Brain microvascular endothelial cell (primary cell): Measurements from ENCODE around the gene TSPAN5.

Experiments
- DNase-seq: peaks from one replicate; pipeline ENCODE4 v3.0.0-alpha.2; 2020
- H3K27ac ChIP-seq: fragments of 250-450 bp; sonication (Bioruptor Pico); 2 replicates; pipeline ENCODE4 v1.5.1; 2020; ENCODE audit warnings: mild to moderate bottlenecking, moderate library complexity
- H3K27me3 ChIP-seq: fragments of 250-450 bp; sonication (Bioruptor Pico); replicated peaks from 2 replicates; pipeline ENCODE4 v1.5.1; 2020; ENCODE audit warnings: mild to moderate bottlenecking
- H3K36me3 ChIP-seq: fragments of 250-450 bp; sonication (Bioruptor Pico); replicated peaks from 2 replicates; pipeline ENCODE4 v1.5.1; 2020; ENCODE audit warnings: mild to moderate bottlenecking
- H3K4me3 ChIP-seq: 2 replicates; pipeline ENCODE4 v1.5.1; 2011; ENCODE audit warnings: low read depth, mild to moderate bottlenecking, control low read depth, low read length, moderate library complexity
- in situ Hi-C: cut with HindIII; loops from 2 replicates; pipeline ENCODE4 v1.10.0; 2017; ENCODE audit warnings: low sequenced_read_pairs, low pct_ligation_motif_present
- TF ChIP-seq, protein P1 (sequence below): IDR thresholded peaks from 2 replicates; pipeline ENCODE4 v1.5.1; 2011; ENCODE audit warnings: low read depth, mild to moderate bottlenecking, moderate library complexity, low read length, control low read depth, inconsistent platforms; ENCODE audit errors: missing control alignments

TSPAN5 gene

DNA sequence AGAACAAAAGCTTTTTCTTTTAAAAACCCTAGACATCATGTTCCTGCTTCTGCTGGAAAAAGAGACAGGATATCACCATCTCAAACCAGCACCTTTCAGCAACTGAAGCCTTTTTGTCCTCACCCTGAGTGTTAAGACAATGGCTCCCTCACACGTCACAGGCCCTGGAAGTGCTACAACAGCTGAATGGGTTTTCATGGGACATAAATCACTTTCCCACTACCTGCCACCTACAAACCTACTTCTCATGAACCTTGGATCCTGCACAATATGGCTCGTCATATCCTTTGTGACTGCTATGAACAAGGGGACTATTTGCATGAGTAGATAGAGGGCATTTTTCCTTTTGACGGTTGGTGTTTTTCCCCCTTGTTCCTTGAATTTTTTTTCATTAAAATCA, 93.6 kb downstream of the TSPAN5 start:
- Histone ChIP-seq H3K36me3 (no peaks in the 10 kb centered on the region), H3K27me3 (no peaks in the 10 kb centered on the region), H3K27ac (no peak overlapping the region), H3K4me3 (no peak overlapping the region)
- in situ Hi-C loops, result no loop called here
- TF ChIP-seq, protein P1, sequence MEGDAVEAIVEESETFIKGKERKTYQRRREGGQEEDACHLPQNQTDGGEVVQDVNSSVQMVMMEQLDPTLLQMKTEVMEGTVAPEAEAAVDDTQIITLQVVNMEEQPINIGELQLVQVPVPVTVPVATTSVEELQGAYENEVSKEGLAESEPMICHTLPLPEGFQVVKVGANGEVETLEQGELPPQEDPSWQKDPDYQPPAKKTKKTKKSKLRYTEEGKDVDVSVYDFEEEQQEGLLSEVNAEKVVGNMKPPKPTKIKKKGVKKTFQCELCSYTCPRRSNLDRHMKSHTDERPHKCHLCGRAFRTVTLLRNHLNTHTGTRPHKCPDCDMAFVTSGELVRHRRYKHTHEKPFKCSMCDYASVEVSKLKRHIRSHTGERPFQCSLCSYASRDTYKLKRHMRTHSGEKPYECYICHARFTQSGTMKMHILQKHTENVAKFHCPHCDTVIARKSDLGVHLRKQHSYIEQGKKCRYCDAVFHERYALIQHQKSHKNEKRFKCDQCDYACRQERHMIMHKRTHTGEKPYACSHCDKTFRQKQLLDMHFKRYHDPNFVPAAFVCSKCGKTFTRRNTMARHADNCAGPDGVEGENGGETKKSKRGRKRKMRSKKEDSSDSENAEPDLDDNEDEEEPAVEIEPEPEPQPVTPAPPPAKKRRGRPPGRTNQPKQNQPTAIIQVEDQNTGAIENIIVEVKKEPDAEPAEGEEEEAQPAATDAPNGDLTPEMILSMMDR, result no peak
- no peak for DNase-seq

DNA sequence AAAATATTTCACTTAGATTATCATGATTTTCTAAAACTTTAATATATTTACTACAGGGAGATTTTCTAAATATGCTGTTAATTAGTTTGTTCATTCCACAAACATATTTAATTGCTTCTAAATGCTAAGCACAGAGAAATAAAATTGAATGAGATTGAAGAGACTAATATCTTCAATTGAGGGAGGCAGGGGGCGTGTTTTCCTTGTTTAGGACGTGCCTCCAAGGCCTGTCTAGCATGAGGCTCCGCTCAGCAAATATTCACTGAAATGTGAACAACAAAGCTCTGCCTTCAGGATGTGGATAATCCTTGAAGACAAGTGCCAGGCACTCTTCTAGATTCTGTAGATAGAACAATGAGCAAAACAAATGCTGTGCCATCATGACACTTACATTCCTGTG, 98.1 kb downstream of the TSPAN5 start:
- TF ChIP-seq, protein P1, result no peak
- in situ Hi-C loops, result no loop called here

DNA sequence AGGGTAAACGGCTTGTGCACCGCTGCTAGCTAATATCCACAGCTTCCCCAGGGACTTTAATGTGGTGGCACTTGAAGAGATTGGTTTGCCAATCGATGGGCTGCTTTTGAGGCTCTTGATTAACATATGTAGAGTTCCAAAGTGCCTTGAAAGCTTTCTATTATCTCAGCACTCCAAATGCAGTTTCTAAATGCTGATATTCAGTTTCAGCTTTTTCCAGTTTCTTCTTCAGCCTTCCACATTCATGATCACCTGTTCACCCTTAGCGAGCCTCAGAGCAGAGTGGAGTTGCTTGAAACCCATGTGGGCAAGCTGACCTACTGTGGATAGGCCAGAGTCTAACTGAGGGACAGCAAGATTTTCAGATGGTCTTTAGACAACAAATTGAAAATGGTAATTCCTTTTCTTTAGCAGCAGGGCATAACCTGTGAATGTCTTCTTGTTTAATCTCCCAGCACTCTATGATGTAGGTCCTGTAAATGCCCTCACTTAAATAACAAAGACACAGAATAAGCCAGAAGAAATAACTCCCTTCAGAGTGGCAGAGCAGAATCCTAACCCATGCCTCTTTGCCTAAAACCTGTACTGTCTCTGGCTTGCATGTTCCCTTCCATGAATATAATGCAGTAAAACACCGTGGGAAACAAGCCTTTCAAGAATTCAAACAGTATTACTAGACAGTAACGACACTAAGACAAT, 99.8 kb downstream of the TSPAN5 start:
- DNase-seq, result no peak
- Histone ChIP-seq H3K4me3 (no peak overlapping the region), H3K27me3 (no peaks in the 10 kb centered on the region), H3K36me3 (no peaks in the 10 kb centered on the region), H3K27ac (no peak overlapping the region)
- in situ Hi-C loops, result no loop called here
- TF ChIP-seq, protein P1, result no peak

More for the DNA sequence above, 98.1 kb downstream of the TSPAN5 start:
- H3K4me3 ChIP-seq, result no peak overlapping the region
- DNase-seq, result no peak
- no peaks in the 10 kb centered on the region for H3K27me3 ChIP-seq
- no peaks in the 10 kb centered on the region for H3K36me3 ChIP-seq
- no peak overlapping the region for H3K27ac ChIP-seq

DNA sequence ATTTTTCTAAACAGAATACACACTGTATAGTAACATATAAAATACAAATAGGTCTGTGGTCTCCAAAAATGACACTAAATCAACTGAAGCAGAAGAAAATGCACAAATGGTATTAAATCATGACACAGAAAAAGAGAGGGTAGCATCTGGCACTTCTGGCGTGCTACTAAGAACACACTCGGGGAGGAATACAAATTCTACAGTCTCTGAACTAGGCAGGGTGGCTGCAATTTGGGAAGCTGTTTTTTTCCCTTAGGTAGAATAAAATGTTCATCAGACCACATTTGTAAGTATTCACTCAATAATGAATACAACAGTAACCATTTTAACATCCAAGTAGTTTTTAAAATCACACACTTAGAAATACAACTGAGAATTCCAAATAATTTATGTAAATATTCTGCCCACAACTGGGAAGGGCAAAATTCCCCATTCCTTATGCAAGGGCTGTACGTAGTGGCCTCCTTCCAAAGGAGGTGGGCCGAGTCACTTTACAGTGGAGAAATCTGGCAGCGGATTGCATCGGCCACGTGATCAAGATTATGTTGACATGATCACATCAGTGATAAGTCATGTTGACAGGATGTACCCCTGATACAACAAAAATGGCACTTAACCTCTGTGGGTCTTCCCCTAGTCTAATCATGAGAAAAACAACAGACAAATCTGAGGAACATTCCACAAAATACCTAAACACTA, 101.1 kb downstream of the TSPAN5 start:
- H3K27ac ChIP-seq, result no peak overlapping the region
- DNase-seq, result peak; percentile 82
- H3K4me3 ChIP-seq, result no peak overlapping the region
- in situ Hi-C loops, result no loop called here
- no peaks in the 10 kb centered on the region for H3K36me3 ChIP-seq
- H3K27me3 ChIP-seq, result no peaks in the 10 kb centered on the region
- TF ChIP-seq, protein P1, result no peak

DNA sequence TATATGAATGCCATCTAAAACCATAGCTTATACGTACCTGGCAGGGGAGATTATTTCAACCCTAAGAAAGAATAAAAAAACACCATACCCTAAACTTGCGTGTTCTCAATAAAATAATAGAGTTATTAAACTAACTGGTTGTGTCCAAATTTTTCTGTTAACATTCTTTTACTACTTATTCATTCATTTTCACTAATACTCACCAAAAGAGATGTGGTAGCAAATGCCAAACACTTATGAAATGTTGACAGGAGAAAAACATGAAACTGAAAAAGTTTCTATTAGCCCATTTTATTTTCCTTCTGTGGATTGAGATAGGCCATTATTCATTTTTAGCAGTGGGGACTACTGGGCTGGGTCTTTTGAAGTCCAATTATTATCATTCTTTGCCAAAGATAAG, 102.0 kb downstream of the TSPAN5 start:
- no peak for DNase-seq
- in situ Hi-C loops, result no loop called here
- no peak overlapping the region for H3K4me3 ChIP-seq
- no peaks in the 10 kb centered on the region for H3K36me3 ChIP-seq
- H3K27ac ChIP-seq, result no peak overlapping the region
- TF ChIP-seq, protein P1, result no peak
- H3K27me3 ChIP-seq, result no peaks in the 10 kb centered on the region
